ENCODE data around the gene ANKFY1.

DNA sequence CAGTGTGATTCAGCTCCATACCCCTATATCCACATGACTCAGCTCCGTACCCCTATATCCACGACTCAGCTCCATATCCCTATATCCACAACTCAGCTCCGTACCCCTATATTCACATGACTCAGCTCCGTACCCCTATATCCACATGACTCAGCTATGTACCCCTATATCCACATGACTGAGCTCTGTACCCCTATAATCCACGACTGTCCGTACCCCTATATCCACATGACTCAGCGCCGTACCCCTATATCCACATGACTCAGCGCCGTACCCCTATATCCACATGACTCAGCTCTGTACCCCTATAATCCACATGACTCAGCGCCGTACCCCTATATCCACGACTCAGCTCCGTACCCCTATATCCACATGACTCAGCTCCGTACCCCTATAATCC, 104.0 kb downstream of the ANKFY1 start:
- no peak for TF ChIP-seq POLR2A (IDR thresholded peaks at IDR 0.05; ENCODE audit: extremely low read depth, insufficient read length)
- TF ChIP-seq, protein P1, sequence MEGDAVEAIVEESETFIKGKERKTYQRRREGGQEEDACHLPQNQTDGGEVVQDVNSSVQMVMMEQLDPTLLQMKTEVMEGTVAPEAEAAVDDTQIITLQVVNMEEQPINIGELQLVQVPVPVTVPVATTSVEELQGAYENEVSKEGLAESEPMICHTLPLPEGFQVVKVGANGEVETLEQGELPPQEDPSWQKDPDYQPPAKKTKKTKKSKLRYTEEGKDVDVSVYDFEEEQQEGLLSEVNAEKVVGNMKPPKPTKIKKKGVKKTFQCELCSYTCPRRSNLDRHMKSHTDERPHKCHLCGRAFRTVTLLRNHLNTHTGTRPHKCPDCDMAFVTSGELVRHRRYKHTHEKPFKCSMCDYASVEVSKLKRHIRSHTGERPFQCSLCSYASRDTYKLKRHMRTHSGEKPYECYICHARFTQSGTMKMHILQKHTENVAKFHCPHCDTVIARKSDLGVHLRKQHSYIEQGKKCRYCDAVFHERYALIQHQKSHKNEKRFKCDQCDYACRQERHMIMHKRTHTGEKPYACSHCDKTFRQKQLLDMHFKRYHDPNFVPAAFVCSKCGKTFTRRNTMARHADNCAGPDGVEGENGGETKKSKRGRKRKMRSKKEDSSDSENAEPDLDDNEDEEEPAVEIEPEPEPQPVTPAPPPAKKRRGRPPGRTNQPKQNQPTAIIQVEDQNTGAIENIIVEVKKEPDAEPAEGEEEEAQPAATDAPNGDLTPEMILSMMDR (IDR thresholded peaks at IDR 0.05; ENCODE audit: low read depth, low read length), result no peak

Data from NB4 (cell line).